SU-DHL-6 (cell line): ENCODE measurements around the gene DDIAS.

ENCODE experiments used
- CTCF ChIP-seq: fragments of 200-600 bp; sonication (generic); IDR thresholded peaks from one replicate; pipeline ENCODE4 v1.5.1; 2017; ENCODE audit warnings: antibody characterized with exemption, mild to moderate bottlenecking, low read length, moderate library complexity; ENCODE audit not compliant: insufficient read depth, poor library complexity, severe bottlenecking
- EZH2phosphoT487 ChIP-seq: fragments of 200-600 bp; sonication (generic), shearing (Covaris generic); conservative IDR thresholded peaks from 2 replicates; pipeline ENCODE4 v1.6.1; 2018; ENCODE audit warnings: mild to moderate bottlenecking, antibody characterized with exemption, low read length, moderate library complexity, mixed read lengths

- no peak for TF ChIP-seq CTCF
- TF ChIP-seq EZH2phosphoT487: no peak
These were observed 1.3 kb downstream of the DDIAS start for GRCh38 chr11:82902880-82903279.
